Keratinocyte (primary cell): Measurements from ENCODE around the gene KRIT1.

Experiments used
- CTCF ChIP-seq, 3 experiments: IDR thresholded peaks in 1 of 3; conservative IDR thresholded peaks in 1 of 3; optimal IDR thresholded peaks in 1 of 3; 2 replicates in 2 of 3; 3 replicates in 1 of 3; pipeline versions ENCODE3 to v1.5.1; 2011; ENCODE audit warnings: low read length in 3 of 3, mild to moderate bottlenecking in 3 of 3, moderate library complexity in 2 of 3, control low read depth in 1 of 3, inconsistent platforms in 1 of 3; ENCODE audit not compliant: insufficient read depth in 2 of 3; ENCODE audit errors: extremely low read depth in 1 of 3
- EZH2 ChIP-seq: IDR thresholded peaks from one replicate; pipeline ENCODE4 v1.6.1; 2012; ENCODE audit warnings: inconsistent platforms, mild to moderate bottlenecking, low read length, moderate library complexity

DNA sequence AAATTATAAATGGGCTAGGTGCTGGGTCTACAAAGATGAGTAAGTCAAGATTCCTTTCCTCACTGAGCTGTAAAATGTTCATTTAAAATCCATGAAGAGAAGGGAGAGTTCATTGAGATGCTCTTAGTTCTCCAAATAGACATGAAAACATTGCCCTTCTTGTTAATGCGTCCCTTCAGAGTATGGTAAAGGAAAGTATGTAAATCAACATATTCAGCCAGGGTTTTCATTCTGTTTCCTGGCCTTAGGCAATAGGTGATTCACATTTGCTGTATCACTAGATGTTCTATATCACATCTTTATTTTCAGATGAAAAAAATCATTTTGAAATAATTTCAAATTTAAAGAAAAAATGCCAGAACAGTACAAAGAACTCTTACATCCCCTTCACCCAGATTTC is 5.5 kb upstream of the KRIT1 start:
- TF ChIP-seq CTCF (optimal IDR thresholded peaks at IDR 0.05 in 1 of 3, IDR thresholded peaks at IDR 0.05 in 1 of 3, conservative IDR thresholded peaks at IDR 0.05 in 1 of 3; ENCODE audit: extremely low read depth in 1 of 3, insufficient read depth in 2 of 3, low read length in 3 of 3) (no peak), EZH2 (no peak)
